Measurements from ENCODE around the gene ISYNA1.

ISYNA1 gene

GRCh38 chr19:18437491-18438330, at the start of gene ISYNA1:
TSS of gene ISYNA1 (minus strand) at chr19:18438133. CDS start at chr19:18437979, 154 bp downstream.
- DNase-seq: peak; percentile 58

- DNase-seq: no peak
Measured at GRCh38 chr19:18486746-18487145, 48.8 kb upstream of the ISYNA1 start.

- no peak for DNase-seq
Measured at GRCh38 chr19:18484992-18485391, 47.1 kb upstream of the ISYNA1 start.

- no peak for DNase-seq
Measured at GRCh38 chr19:18483119-18483890, 45.4 kb upstream of the ISYNA1 start.

- peak; percentile 59 for DNase-seq
Measured at GRCh38 chr19:18481505-18482222, 43.7 kb upstream of the ISYNA1 start.

- DNase-seq: no peak
Measured at GRCh38 chr19:18480006-18480691, 42.2 kb upstream of the ISYNA1 start.

GRCh38 chr19:18478545-18479311, 40.8 kb upstream of the ISYNA1 start:
- DNase-seq: peak; percentile 86

GRCh38 chr19:18477974-18478373, 40.0 kb upstream of the ISYNA1 start:
- no peak for DNase-seq

GRCh38 chr19:18477042-18477779, 39.3 kb upstream of the ISYNA1 start:
- DNase-seq: no peak

GRCh38 chr19:18476507-18477041, 38.6 kb upstream of the ISYNA1 start:
- no peak for DNase-seq

GRCh38 chr19:18475762-18476331, 37.9 kb upstream of the ISYNA1 start:
- no peak for DNase-seq

- DNase-seq: no peak
Measured at GRCh38 chr19:18475004-18475453, 37.1 kb upstream of the ISYNA1 start.

- DNase-seq: no peak
Measured at GRCh38 chr19:18474366-18474887, 36.5 kb upstream of the ISYNA1 start.

GRCh38 chr19:18473706-18474087, 35.8 kb upstream of the ISYNA1 start:
- no peak for DNase-seq

GRCh38 chr19:18473003-18473705, 35.2 kb upstream of the ISYNA1 start:
- no peak for DNase-seq

- DNase-seq: no peak
Measured at GRCh38 chr19:18470787-18471186, 32.9 kb upstream of the ISYNA1 start.

- DNase-seq: peak; percentile 79
Measured at GRCh38 chr19:18469069-18469846, 31.3 kb upstream of the ISYNA1 start.

GRCh38 chr19:18468517-18468916, 30.6 kb upstream of the ISYNA1 start:
- DNase-seq: no peak

- DNase-seq: no peak
Measured at GRCh38 chr19:18467978-18468377, 30.0 kb upstream of the ISYNA1 start.

All from activated CD4-positive, alpha-beta T cell treated with anti-CD3 and anti-CD28 coated beads for 48 hours (primary cell).